Measurements from ENCODE around the gene CDCA7L. TPM values are rescaled to one million over a fixed set of nuclear protein-coding genes. Genes with fewer than 3 reads are reported as not detected.

CDCA7L gene
- polyA plus RNA-seq, 3 donors from 2014 or later, result 4.3 to 6.3 (median 4.6) TPM

DNA sequence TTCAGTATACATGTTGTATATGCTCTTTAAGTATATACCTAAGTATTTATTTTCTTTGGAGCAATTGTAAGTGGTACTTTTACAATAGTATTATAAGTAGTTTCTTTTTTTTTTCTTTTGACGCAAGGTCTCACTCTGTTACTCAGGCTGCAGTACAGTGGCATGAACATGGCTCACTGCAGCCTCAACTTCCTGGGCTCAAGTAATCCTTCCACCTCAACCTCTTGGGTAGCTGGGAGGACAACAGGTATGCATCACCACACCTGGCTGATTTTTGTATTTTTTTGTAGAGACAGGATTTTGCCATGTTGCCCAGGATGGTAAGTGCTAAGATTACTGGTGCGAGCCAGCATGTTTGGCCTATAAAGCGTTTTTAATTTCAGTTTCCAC, 13.7 kb upstream of the CDCA7L start:
- no peak overlapping the region for H3K27ac Mint-ChIP-seq

DNA sequence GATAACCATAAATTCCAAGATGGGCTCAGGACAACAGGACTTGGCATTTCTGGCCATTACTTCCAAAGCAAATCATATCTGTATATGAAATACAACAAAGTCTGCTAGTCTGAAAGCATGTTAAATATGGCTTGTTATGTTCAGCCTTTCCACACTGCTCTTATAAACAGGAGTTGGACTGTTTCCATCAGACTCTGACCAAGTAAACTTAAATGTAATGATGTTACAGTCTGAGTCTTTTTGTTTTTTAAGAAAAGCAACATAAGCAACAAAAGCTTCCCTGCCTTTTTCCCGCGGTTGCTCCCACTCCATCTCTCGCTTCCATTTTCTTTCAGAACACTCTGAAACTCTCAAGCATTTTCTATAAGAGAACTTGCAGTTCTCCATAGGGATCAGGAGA, 8.1 kb upstream of the CDCA7L start:
- Mint-ChIP-seq H3K27ac (no peak overlapping the region), H3K9me3 (no peaks in the 10 kb centered on the region), H3K27me3 (ENCODE audit: low read depth in 3 of 3) (peaks cover 1 to 6% (median 2%) of the 10 kb centered on the region in 3 donors), H3K36me3 (no peaks in the 10 kb centered on the region), H3K4me1 (no peaks in the 10 kb centered on the region), H3K4me3 (no peak overlapping the region)
- DNase-seq, result no peak

More for the DNA sequence above, 13.7 kb upstream of the CDCA7L start:
- Mint-ChIP-seq H3K27me3 (ENCODE audit: low read depth in 3 of 3) (peaks cover 0 to 1% (median 0%) of the 10 kb centered on the region in 3 donors), H3K36me3 (no peaks in the 10 kb centered on the region), H3K9me3 (no peaks in the 10 kb centered on the region), H3K4me3 (no peak overlapping the region), H3K4me1 (no peaks in the 10 kb centered on the region)
- DNase-seq, result no peak

DNA sequence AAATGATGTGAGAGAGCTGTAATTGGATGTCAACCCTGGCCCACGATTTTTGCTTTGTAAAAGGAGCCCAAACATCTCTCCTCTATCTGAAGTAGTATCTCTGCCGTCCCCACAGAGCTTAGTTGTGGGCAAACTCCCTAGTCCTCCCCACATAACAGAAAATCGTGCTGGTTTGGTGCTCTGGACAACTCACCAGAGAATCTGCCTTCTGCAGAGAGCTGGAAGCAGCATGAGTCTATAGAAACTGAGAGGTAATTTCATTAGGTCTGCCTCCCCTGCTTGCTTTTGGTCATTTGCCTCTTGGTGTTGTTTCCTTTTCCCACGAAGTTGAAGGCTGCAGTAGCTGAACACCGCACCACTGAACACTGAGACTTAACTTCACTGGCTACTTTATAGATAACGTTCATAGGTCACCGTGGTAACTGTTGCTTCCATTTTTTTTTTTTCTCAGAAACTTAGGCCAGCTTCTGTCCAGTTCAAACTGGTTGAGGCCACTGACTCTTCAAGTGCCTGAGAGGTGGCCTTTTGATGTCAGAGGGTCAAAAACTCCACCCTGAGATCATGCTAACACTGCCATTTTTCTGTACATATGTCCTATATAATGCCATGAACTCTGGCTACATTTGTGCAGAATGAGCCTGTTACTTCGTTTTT, 3.3 kb upstream of the CDCA7L start:
- no peaks in the 10 kb centered on the region for H3K36me3 Mint-ChIP-seq
- no peak overlapping the region for H3K4me3 Mint-ChIP-seq
- no peaks in the 10 kb centered on the region for H3K9me3 Mint-ChIP-seq
- H3K4me1 Mint-ChIP-seq, result peaks cover 9% of the 10 kb centered on the region in 2 donors
- peaks cover 1 to 9% (median 2%) of the 10 kb centered on the region in 3 donors for H3K27me3 Mint-ChIP-seq (ENCODE audit: low read depth in 3 of 3)
- DNase-seq, result no peak
- no peak overlapping the region for H3K27ac Mint-ChIP-seq

DNA sequence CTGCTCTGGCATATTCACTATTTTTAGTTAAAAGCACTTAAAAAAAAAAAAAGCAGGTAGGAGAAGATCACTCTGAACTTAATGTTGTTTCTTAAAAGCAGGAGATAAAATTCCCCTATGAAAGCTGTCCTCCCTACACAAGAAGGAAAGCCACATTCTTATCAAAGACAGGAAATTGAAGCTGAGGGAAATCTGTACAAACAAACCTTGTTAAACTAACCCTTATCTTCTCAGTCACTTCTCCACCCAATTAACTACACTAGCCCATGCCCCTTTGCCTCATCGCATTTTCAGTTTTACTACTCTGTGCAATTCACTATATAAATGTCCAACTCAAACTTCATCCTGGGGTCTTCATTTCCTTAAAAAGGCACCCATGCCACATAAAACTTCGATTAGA, 2.7 kb upstream of the CDCA7L start:
- Mint-ChIP-seq H3K4me3 (no peak overlapping the region), H3K9me3 (no peaks in the 10 kb centered on the region), H3K27ac (no peak overlapping the region), H3K36me3 (no peaks in the 10 kb centered on the region), H3K4me1 (peaks cover 9% of the 10 kb centered on the region in 2 donors), H3K27me3 (ENCODE audit: low read depth in 3 of 3) (peaks cover 1 to 9% (median 2%) of the 10 kb centered on the region in 3 donors)
- no peak for DNase-seq

DNA sequence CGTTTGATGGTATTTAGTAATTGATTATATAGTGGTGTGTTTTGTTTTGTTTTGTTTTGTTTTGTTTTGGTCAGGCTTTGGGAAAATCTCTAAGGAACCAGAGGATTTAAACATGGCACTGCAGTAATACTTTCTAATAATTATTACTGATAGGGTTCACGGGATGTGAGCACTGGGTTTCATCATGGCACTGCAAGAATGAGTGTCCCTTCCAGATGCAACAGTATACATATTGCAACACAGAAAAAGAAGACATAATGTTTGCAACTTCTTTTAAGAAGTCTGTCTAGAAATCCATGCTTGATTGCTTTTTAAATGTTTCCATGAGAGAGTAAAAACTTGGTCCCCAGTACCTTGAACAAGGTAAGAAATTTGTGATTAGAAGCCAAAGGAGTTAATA, 2.2 kb upstream of the CDCA7L start:
- Mint-ChIP-seq H3K4me1 (peaks cover 9% of the 10 kb centered on the region in 2 donors), H3K4me3 (no peak overlapping the region), H3K27ac (no peak overlapping the region), H3K36me3 (no peaks in the 10 kb centered on the region), H3K9me3 (no peaks in the 10 kb centered on the region), H3K27me3 (ENCODE audit: low read depth in 3 of 3) (peaks cover 1 to 13% (median 2%) of the 10 kb centered on the region in 3 donors)
- DNase-seq, result no peak

DNA sequence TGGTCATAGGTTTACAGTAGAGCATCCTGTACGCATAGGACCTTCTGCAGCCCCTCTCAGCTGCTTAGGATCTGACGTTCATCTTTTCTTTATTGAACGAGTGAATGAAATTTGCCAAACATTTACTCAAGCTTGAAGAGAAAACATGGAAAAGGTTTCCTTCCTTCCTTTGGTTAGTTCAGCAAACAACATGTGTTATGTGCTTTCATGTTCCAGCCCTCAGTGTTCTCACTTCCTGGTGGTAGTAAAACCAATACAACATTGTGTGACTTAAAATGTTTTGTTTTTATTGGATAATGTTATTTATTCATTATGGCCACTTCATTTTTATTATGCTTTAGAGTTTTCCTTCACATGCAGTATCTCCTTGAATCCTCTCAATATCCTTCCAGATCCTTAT, 1.4 kb upstream of the CDCA7L start:
- DNase-seq, result no peak
- Mint-ChIP-seq H3K27me3 (ENCODE audit: low read depth in 3 of 3) (peaks cover 1 to 15% (median 2%) of the 10 kb centered on the region in 3 donors), H3K4me3 (peak overlapping the region in 1 of 5 donors; percentile 1), H3K9me3 (no peaks in the 10 kb centered on the region), H3K4me1 (peaks cover 9% of the 10 kb centered on the region in 2 donors), H3K27ac (no peak overlapping the region), H3K36me3 (no peaks in the 10 kb centered on the region)

DNA sequence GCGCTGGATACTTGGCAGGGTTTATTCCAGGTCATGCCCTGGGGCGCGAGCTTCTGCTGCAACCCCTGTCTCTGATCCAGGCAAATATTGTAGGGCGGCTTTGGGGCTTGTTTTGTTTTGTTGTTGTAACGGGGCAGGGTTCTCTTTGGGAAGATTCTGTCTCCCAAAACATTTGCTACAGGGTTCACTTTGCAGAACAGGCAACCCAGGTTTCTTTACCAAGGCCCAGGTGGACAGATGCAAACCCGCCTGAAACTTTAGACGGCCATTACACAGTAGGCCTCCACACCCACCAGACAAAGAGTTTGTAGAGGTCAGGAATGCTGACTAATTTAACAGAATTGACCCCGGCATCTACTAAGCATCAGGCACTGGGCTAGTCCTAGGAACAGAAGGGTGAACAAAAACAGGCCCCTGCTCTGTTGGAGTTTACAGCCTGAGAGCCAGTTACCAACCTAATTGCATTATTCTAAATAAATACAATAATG, 567 bp upstream of the CDCA7L start:
- DNase-seq, result no peak
- H3K27me3 Mint-ChIP-seq (ENCODE audit: low read depth in 3 of 3), result peaks cover 1 to 11% (median 2%) of the 10 kb centered on the region in 3 donors
- no peak overlapping the region for H3K27ac Mint-ChIP-seq
- no peaks in the 10 kb centered on the region for H3K9me3 Mint-ChIP-seq
- no peaks in the 10 kb centered on the region for H3K36me3 Mint-ChIP-seq
- peaks cover 9% of the 10 kb centered on the region in 2 donors for H3K4me1 Mint-ChIP-seq
- H3K4me3 Mint-ChIP-seq, result peak overlapping the region; percentile 39 to 86 (median 81)

DNA sequence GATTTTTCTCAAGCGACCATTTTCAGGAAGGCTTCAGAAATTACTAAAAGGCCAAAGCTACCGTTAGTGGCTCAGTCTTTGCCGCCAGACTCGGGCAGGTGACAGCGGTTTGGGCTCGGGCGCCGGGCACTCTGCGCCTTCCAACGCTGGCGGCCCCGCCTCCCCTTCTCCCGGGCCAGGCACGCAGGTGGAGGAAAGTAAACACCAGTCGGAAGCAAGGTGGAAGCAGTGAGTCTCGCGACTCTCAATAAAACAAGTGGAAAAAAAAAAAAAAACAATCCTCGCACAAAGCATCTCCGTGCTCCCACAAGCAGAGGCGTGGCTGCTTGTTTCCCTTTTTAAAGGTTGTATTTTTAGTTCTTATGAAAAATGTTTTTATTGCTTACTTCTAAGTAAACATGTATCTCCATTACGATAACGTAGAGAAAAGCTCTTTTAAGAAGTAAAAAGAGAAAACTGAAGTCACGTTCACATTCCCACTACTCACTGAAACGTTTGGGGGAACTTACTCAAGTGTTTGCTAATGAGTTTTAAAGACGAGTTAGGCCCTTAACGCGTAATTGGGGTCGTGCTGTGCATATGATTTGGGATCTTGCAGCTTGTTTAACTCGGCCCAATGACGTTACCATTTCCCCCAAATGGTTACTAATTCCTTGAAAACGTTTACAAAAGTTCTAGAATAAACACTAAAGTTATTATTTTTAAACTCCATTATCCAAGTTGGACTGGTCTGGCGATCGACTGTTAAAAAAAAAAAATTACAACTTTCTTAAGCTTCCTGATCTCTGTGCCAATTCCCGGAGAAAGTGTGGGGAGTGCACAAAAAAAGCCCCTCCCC, 864 bp downstream of the CDCA7L start:
- H3K27ac Mint-ChIP-seq, result peak overlapping the region in 1 of 6 donors; percentile 36
- H3K9me3 Mint-ChIP-seq, result no peaks in the 10 kb centered on the region
- no peaks in the 10 kb centered on the region for H3K36me3 Mint-ChIP-seq
- H3K4me3 Mint-ChIP-seq, result peak overlapping the region; percentile 81 to 87 (median 85)
- H3K27me3 Mint-ChIP-seq (ENCODE audit: low read depth in 3 of 3), result peaks cover 0 to 9% (median 2%) of the 10 kb centered on the region in 3 donors
- peaks cover 9% of the 10 kb centered on the region in 2 donors for H3K4me1 Mint-ChIP-seq
- no peak for DNase-seq

DNA sequence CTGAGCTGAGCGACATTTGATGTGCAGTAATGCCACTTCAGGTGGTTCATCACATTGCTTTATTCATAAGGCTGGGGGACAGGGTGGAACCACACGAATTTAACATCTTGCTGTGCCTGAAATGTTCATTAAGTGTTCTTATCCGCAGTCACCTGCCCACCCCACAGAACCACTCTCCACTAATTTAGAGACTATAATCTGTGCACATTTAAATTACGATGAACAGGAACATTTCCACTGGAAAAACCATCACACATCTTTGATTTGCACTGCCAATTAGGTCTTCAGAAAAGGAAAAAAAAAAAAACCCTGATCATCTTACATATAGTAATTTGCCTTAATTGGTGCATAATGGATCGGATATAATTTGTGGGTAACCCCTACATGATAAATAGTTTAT, 2.3 kb downstream of the CDCA7L start:
- Mint-ChIP-seq H3K27ac (no peak overlapping the region), H3K4me3 (no peak overlapping the region), H3K4me1 (peaks cover 9% of the 10 kb centered on the region in 2 donors), H3K36me3 (no peaks in the 10 kb centered on the region), H3K27me3 (ENCODE audit: low read depth in 3 of 3) (peaks cover 0 to 9% (median 0%) of the 10 kb centered on the region in 3 donors), H3K9me3 (no peaks in the 10 kb centered on the region)
- no peak for DNase-seq

DNA sequence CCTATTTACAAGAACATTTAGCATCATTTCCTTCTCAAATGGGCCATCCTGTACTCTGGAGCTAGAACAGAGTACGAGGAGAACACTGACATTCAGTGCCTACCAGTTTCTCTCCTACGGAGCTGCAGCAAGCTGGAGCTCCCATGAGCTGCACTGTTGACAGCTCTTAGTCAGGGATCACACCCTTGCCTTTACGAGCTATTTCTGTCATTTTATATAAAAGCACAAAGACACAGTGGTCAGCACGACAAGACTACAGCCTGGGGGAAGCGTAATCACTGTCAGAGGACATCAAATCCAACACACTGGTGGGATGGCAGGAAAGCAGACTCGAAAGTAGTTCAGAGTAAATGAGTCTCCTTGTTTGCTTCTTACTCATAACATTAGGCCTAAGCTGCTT, 2.7 kb downstream of the CDCA7L start:
- Mint-ChIP-seq H3K4me1 (peaks cover 9% of the 10 kb centered on the region in 2 donors), H3K4me3 (no peak overlapping the region), H3K36me3 (no peaks in the 10 kb centered on the region), H3K27ac (no peak overlapping the region), H3K27me3 (ENCODE audit: low read depth in 3 of 3) (peaks cover 0 to 9% (median 0%) of the 10 kb centered on the region in 3 donors), H3K9me3 (no peaks in the 10 kb centered on the region)
- no peak for DNase-seq

DNA sequence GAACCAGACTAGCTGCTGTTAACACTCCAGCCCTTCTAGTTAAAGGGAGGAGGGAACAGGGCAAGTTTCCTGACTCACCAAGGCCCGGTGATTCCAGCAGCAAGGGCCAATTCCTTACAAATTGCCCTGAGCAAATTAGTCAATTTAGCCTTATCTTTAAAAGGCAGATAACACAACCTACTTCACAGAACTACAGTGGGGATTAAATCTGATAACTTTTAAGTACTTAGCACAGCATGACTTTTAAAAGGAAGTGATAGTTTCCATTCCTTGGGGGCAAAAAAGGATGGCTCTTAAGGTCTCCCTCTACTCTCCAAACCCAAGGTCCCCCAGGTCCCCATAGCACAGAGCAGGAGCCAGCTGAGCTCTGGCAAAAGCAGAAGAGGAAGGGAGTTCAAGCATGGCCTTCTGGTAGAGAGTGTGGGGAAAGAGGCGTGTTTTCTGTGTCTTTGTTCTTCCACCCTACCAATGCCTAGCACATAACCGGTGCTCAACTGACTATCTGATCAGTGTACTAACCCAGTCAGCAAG, 4.0 kb downstream of the CDCA7L start:
- Mint-ChIP-seq H3K36me3 (no peaks in the 10 kb centered on the region), H3K4me1 (peaks cover 9% of the 10 kb centered on the region in 2 donors), H3K9me3 (no peaks in the 10 kb centered on the region), H3K27ac (no peak overlapping the region), H3K27me3 (ENCODE audit: low read depth in 3 of 3) (peaks cover 0 to 9% (median 0%) of the 10 kb centered on the region in 3 donors), H3K4me3 (no peak overlapping the region)
- no peak for DNase-seq

DNA sequence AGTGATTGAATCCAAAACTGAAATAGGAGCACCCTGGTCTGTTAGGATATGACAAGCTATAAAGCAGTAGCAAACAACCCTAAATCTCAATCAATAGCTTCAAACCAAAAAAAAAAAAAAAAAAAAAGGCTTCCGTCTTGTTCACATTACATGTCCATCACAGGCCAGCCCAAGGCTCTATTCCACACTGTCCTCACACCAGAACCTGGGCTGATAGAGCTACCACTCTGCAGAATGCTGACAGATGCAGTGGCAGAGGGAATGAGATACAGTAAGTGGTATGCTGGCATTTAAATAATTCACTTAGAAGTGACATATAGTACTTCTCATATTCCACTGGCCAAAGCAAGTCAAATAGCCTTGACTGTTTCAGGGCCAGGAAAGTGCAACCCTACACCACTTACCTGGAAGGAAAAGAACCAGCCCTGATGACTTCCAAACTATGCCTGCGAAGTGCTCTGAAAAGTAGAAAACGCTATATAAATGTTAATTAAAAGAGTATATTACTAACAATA, 5.8 kb downstream of the CDCA7L start:
- H3K36me3 Mint-ChIP-seq, result no peaks in the 10 kb centered on the region
- H3K27me3 Mint-ChIP-seq (ENCODE audit: low read depth in 3 of 3), result peaks cover 0 to 9% (median 0%) of the 10 kb centered on the region in 3 donors
- peaks cover 3 to 6% of the 10 kb centered on the region in 2 donors for H3K4me1 Mint-ChIP-seq
- H3K9me3 Mint-ChIP-seq, result no peaks in the 10 kb centered on the region
- no peak for DNase-seq
- no peak overlapping the region for H3K4me3 Mint-ChIP-seq
- H3K27ac Mint-ChIP-seq, result no peak overlapping the region

DNA sequence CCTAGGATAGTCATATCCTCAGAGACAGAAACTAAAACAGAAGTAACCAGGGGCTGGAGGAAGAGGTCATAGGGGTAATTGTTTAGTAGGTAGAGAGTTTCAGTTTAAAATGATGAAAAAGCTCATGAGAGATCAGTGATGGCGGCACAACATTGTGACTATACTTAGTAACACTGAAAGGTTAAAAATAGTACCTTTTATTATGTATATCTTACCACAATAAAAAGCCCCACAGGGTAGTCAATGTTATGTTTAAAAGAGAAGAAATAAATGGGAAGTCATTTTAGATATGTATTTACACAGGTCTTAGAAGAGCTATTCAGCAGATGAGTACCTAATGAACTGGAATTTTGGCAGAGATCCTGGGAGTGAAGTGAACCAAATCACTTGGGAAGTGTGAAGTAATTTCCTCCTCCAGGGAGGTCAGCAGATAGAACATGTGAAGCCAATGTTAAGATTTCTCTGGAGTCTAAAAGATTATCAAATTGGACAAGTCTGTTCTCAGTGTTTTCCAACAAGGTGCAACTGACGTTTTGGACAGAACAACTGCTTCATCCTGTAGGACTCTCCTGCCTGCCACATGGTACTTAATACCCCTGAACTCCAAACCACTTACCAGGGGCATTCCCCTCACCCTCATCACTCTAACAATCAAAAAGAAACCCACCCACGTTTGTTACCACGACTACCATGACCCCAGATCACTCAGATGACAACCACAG, 6.4 kb downstream of the CDCA7L start:
- H3K4me1 Mint-ChIP-seq, result peaks cover 0 to under 1% of the 10 kb centered on the region in 2 donors

More for the DNA sequence above, 6.4 kb downstream of the CDCA7L start:
- H3K27ac Mint-ChIP-seq, result no peak overlapping the region
- H3K4me3 Mint-ChIP-seq, result no peak overlapping the region
- peaks cover 0 to 6% (median 2%) of the 10 kb centered on the region in 3 donors for H3K27me3 Mint-ChIP-seq (ENCODE audit: low read depth in 3 of 3)
- no peaks in the 10 kb centered on the region for H3K36me3 Mint-ChIP-seq
- no peak for DNase-seq
- peaks cover 0 to 1% (median 0%) of the 10 kb centered on the region in 6 donors for H3K9me3 Mint-ChIP-seq

Data from immature natural killer cell (primary cell).